ENCODE data around the gene LTV1. TPM values are rescaled to one million over a fixed set of nuclear protein-coding genes. Genes with fewer than 3 reads are reported as not detected.

The LTV1 gene
- total and polyA plus RNA-seq, 2 of the 8 experiments (the other 6 are each of a cell fraction or from before 2014, with no cell fraction given): 8.0 to 46.9 TPM

DNA sequence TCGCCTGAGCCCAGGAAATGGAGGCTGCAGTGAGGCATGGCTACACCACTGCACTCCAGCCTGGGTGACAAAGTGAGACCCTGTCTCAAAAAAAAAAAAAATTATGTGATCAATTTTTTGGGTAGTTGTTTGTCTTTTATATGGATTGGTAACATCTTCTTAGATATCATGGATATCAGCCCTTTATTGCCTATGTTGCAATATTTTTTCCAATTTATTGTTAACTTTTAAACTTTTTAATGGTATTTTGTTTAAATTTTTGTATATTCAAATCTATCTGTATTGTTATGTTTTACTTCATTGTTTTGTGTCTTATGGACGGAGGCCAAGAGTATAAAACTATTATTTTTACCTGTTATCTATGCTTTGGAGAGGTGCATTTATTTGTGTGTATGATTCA lies 32.4 kb upstream of the LTV1 start:
- no peak overlapping the region for H3K23ac ChIP-seq (ENCODE audit: insufficient read length)
- H3K36me3 ChIP-seq (ENCODE audit: control insufficient read depth in 2 of 4, insufficient read depth in 4 of 4, low read length in 3 of 4): peaks cover 0 to 29% (median 14%) of the 10 kb centered on the region in 4 experiments; a peak in 6 of 8 replicates
- no peak overlapping the region for H4K91ac ChIP-seq (replicated peaks; ENCODE audit: insufficient read length, low read length)
- no peaks in the 10 kb centered on the region for H4K20me1 ChIP-seq (replicated peaks in 1 of 2; ENCODE audit: control insufficient read depth in 1 of 2, insufficient read depth in 2 of 2, low read length in 2 of 2)
- H3K9me3 ChIP-seq (ENCODE audit: insufficient read depth in 2 of 2, low read depth in 1 of 2, low read length in 1 of 2): no peaks in the 10 kb centered on the region
- H3K56ac ChIP-seq (replicated peaks; ENCODE audit: insufficient read length, low read depth, low read length): no peak overlapping the region
- FAIRE-seq: no peak
- no peak overlapping the region for H2AFZ ChIP-seq (ENCODE audit: low read length)
- H2BK20ac ChIP-seq (ENCODE audit: low read length): no peak overlapping the region
- H3K4me3 ChIP-seq (ENCODE audit: extremely low read depth in 1 of 4, insufficient read depth in 2 of 4, low read depth in 3 of 4, low read length in 4 of 4): no peak overlapping the region
- CTCF ChIA-PET (ENCODE audit: partially characterized antibody): interaction anchor here (0.7 to 1.8 kb wide), 2 partner anchors 129 to 281 kb away, joined by 3 to 4 read pairs; no protein-coding TSS in a partner anchor
- H3K79me2 ChIP-seq (ENCODE audit: control insufficient read depth in 1 of 2, insufficient read depth in 2 of 2, low read length in 2 of 2): no peaks in the 10 kb centered on the region
- H3K4ac ChIP-seq (replicated peaks; ENCODE audit: insufficient read length, low read depth, low read length): no peak overlapping the region
- H2AK5ac ChIP-seq (ENCODE audit: low read depth, low read length): no peak overlapping the region
- no peak overlapping the region for H3K27ac ChIP-seq (ENCODE audit: low read depth, low read length)
- H4K5ac ChIP-seq (ENCODE audit: insufficient read length, low read depth, low read length): no peak overlapping the region
- no peak overlapping the region for H3K14ac ChIP-seq (ENCODE audit: insufficient read length)
- 88% methylated on average over 2 of the region's 2 CpGs; no CpG with 5 or more reads in 1 of the 2 experiments for WGBS, 2 experiments (ENCODE audit: extremely low coverage in 1 of 2, insufficient coverage in 1 of 2, insufficient read length in 1 of 2, insufficient replicate concordance in 2 of 2, low coverage in 1 of 2, low lambda C conversion rate in 2 of 2, missing lambda C conversion rate in 1 of 2)
- H3K27me3 ChIP-seq (replicated peaks in 1 of 4; ENCODE audit: control insufficient read depth in 3 of 4, extremely low read depth in 1 of 4, insufficient read depth in 3 of 4, low read length in 3 of 4): no peaks in the 10 kb centered on the region
- H4K8ac ChIP-seq (ENCODE audit: extremely low read depth, insufficient read depth, low read length): no peak overlapping the region
- H3K4me1 ChIP-seq (replicated peaks in 1 of 4; ENCODE audit: control insufficient read depth in 3 of 4, insufficient read depth in 4 of 4, low read length in 3 of 4): no peaks in the 10 kb centered on the region
- DNase-seq (ENCODE audit: low read depth in 1 of 2, low spot score in 2 of 2): no peak
- H3K4me2 ChIP-seq (ENCODE audit: insufficient read depth in 1 of 2, low read depth in 2 of 2, low read length in 2 of 2): no peak overlapping the region
- no peaks in the 10 kb centered on the region for H3K79me1 ChIP-seq (ENCODE audit: low read depth, low read length)
- H2BK120ac ChIP-seq (replicated peaks; ENCODE audit: low read depth, low read length): no peak overlapping the region
- H3K23me2 ChIP-seq (ENCODE audit: low read depth, low read length): no peaks in the 10 kb centered on the region
- no peak overlapping the region for H3K9ac ChIP-seq (replicated peaks in 1 of 4; ENCODE audit: extremely low read depth in 1 of 4, low read depth in 3 of 4, low read length in 3 of 4)
- no peak overlapping the region for H2BK12ac ChIP-seq (ENCODE audit: low read depth, low read length)
- H2BK15ac ChIP-seq (ENCODE audit: low read length): no peak overlapping the region
- POLR2A ChIA-PET (ENCODE audit: partially characterized antibody): no interaction called here
- TF ChIP-seq BCL11A (IDR thresholded peaks at IDR 0.05; ENCODE audit: low read depth in 2 of 2, low read length in 2 of 2) (no peak), SIRT6 (IDR thresholded peaks at IDR 0.05; ENCODE audit: low read length) (no peak), CTBP2 (IDR thresholded peaks at IDR 0.05; ENCODE audit: borderline replicate concordance, insufficient read depth, insufficient read length, low read length) (no peak)
- no peak overlapping the region for H3K18ac ChIP-seq (ENCODE audit: extremely low read depth, low read length)
- H2BK5ac ChIP-seq (ENCODE audit: low read depth, low read length): no peak overlapping the region

Measured in H1 (cell line).